Stromal cell of bone marrow (primary cell): ENCODE data around the gene TRIM47.
A peak's percentile ranks its signal among the peaks of the same experiment; 100 is the strongest.
"Not testable (repeated sequence)": the region's sequence is repeated elsewhere in the genome, so short reads cannot be mapped to it uniquely, and the experiment has no call there.

Experiments used
- DNase-seq: peaks from one replicate; pipeline ENCODE4 v3.0.0-alpha.2; 2012; ENCODE audit warnings: low read depth

The TRIM47 gene

GRCh38 chr17:75892556-75893224 lies 14.3 kb upstream of the TRIM47 start:
- no peak for DNase-seq

GRCh38 chr17:75891605-75892555 lies 13.5 kb upstream of the TRIM47 start:
- no peak for DNase-seq

GRCh38 chr17:75891022-75891604 lies 12.7 kb upstream of the TRIM47 start:
- no peak for DNase-seq

- no peak for DNase-seq
Observed at GRCh38 chr17:75889454-75889853, 11.1 kb upstream of the TRIM47 start.

GRCh38 chr17:75888484-75888883 lies 10.1 kb upstream of the TRIM47 start:
- DNase-seq, result no peak

- DNase-seq, result not testable (repeated sequence)
Observed at GRCh38 chr17:75885860-75886259, 7.5 kb upstream of the TRIM47 start.

GRCh38 chr17:75885431-75885830 lies 7.0 kb upstream of the TRIM47 start:
- no peak for DNase-seq

GRCh38 chr17:75881678-75882454 lies 3.5 kb upstream of the TRIM47 start:
- no peak for DNase-seq

GRCh38 chr17:75880266-75880665 lies 1.9 kb upstream of the TRIM47 start:
- DNase-seq, result no peak

- peak; percentile 54 for DNase-seq
Observed at GRCh38 chr17:75877752-75878173, 618 bp downstream of the TRIM47 start.

GRCh38 chr17:75876938-75877751 lies 1.2 kb downstream of the TRIM47 start:
- peak; percentile 97 for DNase-seq

GRCh38 chr17:75876190-75876937 lies 2.0 kb downstream of the TRIM47 start:
- no peak for DNase-seq

- no peak for DNase-seq
Observed at GRCh38 chr17:75875940-75876189, 2.5 kb downstream of the TRIM47 start.

- no peak for DNase-seq
Observed at GRCh38 chr17:75875182-75875939, 3.0 kb downstream of the TRIM47 start.

- DNase-seq, result no peak
Observed at GRCh38 chr17:75874323-75875181, 3.8 kb downstream of the TRIM47 start.

- DNase-seq, result no peak
Observed at GRCh38 chr17:75873587-75874322, 4.6 kb downstream of the TRIM47 start.

- DNase-seq, result peak; percentile 87
Observed at GRCh38 chr17:75872434-75873351, 5.7 kb downstream of the TRIM47 start.
